ENCODE measurements around the gene MFRP. TPM values are rescaled to one million over a fixed set of nuclear protein-coding genes. Genes with fewer than 3 reads are reported as not detected.

Gene MFRP
- total RNA-seq, 1 donor = not detected

GRCh38 chr11:119298726-119299125 lies 47.8 kb downstream of the MFRP start:
- DNase-seq (ENCODE audit: low read depth in 2 of 3, low spot score in 2 of 3) = no peak

- DNase-seq (ENCODE audit: low read depth in 2 of 3, low spot score in 2 of 3) = no peak
Observed at GRCh38 chr11:119297938-119298337, 48.6 kb downstream of the MFRP start.

GRCh38 chr11:119295178-119295577 lies 51.3 kb downstream of the MFRP start:
- no peak for DNase-seq (ENCODE audit: low read depth in 2 of 3, low spot score in 2 of 3)

DNA sequence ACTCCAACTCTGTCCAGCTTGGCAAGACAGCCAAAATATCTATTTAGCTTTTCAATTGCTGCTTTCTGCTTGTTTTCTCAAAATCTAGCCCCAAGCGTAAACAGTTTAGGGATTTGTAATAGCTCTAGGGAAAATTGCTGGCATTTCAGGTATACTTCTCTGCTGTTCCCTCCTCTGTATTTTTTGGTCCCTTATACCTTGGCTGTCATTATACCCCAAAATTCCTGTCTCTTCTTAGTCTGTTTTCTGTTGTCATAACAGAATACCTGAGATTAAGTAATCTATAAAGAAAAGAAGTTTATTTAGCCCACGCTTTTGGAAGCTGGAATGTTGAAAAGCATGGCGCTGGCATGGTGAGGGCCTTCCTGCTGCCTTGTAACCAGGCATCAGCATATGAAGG lies 53.0 kb downstream of the MFRP start:
- DNase-seq (ENCODE audit: low read depth in 2 of 3, low spot score in 2 of 3) = no peak

DNA sequence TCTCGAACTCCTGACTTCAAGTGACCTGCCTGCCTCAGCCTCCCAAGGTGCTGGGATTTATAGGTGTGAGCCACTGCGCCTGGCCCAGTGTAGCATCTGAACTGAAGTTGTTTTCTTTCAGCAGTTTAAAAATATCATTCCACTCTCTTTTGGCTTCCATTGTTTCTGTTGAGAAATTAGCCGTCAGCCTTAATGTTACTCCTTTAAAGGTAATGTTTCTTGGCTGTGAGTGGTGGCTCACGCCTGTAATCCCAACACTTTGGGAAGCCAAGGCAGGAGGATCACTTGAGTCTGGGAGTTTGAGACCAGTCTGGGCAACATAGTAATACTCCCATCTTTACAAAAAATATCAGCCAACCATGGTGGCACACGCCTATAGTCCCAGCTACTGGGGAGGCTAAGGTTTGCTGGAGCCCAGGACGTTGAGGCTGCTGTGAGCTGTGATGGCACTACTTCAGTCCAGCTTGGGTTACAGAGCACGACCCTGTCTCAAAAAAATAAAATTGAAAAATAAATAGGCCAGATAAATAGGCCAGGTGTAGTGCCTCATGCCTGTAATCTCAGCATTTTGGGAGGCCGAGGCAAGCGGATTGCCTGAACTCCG lies 55.5 kb downstream of the MFRP start:
- DNase-seq (ENCODE audit: low read depth in 2 of 3, low spot score in 2 of 3) = no peak

Small RNA genes lying within 50 kb of the gene (small RNA-seq; reads per million reads assigned to genes)
- gene RF01225 (not detected), gene RNU6-262P (not detected)

Other genes with a start within 250 kb of the MFRP start
- gene DPAGT1, start 244.9 kb downstream of the MFRP start, total RNA-seq = 27.2 TPM
- 7.8 TPM for gene C2CD2L, start 239.4 kb downstream of the MFRP start, total RNA-seq
- 27.5 TPM for gene HINFP, start 225.1 kb downstream of the MFRP start, total RNA-seq
- gene ABCG4, start 197.7 kb downstream of the MFRP start, total RNA-seq = under 0.01 TPM
- 44.4 TPM for gene NLRX1, start 178.0 kb downstream of the MFRP start, total RNA-seq
- gene NHERF4, start 161.2 kb downstream of the MFRP start, total RNA-seq = 0.81 TPM
- 7.8 TPM for gene CBL, start 140.4 kb downstream of the MFRP start, total RNA-seq
- 1.3 TPM for gene MCAM, start 29.6 kb downstream of the MFRP start, total RNA-seq
- 9.4 TPM for gene RNF26, start 12.2 kb downstream of the MFRP start, total RNA-seq
- under 0.01 TPM for gene C1QTNF5, start 5.8 kb downstream of the MFRP start, total RNA-seq
- gene USP2, start 35.0 kb upstream of the MFRP start, total RNA-seq = 0.54 TPM
- gene THY1, start 76.5 kb upstream of the MFRP start, total RNA-seq = 2.2 TPM